Body of pancreas (tissue), 4 donors: ENCODE data around the gene GATA5.

ENCODE experiments used
- CTCF ChIP-seq, 7 experiments: fragments of 450-650 bp in 4 of 7; fragments of 200-600 bp in 3 of 7; sonication (generic) in 3 of 7; IDR thresholded peaks; one replicate each; pipeline ENCODE4 v1.5.1; 2016 to 2019; ENCODE audit warnings: antibody characterized with exemption in 7 of 7
- POLR2A ChIP-seq, 3 donors: fragments of 450-650 bp; IDR thresholded peaks; one replicate each; pipeline ENCODE4 v1.6.1; 2016; ENCODE audit warnings: antibody characterized with exemption in 3 of 3, mild to moderate bottlenecking in 2 of 3

GRCh38 chr20:62489932-62490263, 14.1 kb upstream of the GATA5 start:
- TF ChIP-seq CTCF (IDR thresholded peaks at IDR 0.05) (no peak), POLR2A (IDR thresholded peaks at IDR 0.05) (no peak)
